ENCODE results near the gene QARS1.

Gene QARS1
- 102 to 149 (median 126) reads per million in 3 donors for total RNA-seq

DNA sequence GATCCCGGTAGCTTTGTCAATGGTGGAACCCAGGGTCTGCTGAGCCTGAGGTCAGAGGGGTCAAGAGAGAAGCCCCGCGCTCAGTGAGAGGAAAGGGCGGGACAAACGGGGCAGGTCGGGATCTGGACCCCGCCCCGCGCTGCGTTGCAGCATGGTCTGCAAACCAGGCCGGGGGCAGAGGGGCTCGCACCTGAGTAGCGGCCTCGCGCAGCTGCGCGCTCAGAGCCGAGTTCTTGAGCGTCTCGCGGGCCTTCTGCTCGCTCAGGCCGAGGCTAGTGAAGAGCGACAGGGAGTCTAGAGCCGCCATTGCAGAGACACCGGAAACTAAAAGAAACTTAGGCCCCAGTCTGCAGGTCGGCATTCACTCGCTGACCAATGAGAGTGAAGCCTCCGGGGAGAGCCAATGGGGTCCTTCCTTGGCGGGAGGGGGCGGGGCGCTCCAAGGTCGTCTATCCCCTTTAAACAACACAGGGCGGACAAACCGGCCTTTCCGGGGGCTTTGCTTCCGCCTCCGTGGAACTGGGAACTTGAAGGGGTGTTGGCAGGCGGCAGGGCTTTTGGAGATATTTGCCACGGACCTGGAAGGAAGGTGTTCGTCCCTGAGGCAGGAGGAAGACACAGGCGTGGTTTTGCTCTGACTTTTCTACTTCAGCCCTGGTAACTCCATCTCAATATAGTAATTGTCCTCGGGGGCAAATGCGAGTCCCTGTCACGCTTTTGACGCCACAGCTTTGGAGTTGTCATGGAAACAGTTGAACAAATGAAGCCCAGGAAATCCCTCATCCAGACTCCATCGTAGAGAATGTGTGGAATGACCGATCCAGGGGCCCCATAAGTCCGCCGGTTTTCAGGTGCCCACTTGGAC is at the start of gene QARS1:
TSS of gene QARS1 (minus strand) at position 331 of the 865 bp plus-strand sequence. CDS start at position 307, 24 bp downstream.
- Histone ChIP-seq H3K9me3 (ENCODE audit: control insufficient read depth, low read length) (no peaks in the 10 kb centered on the region), H3K36me3 (ENCODE audit: control insufficient read depth, insufficient read depth, low read length) (peaks cover 46% of the 10 kb centered on the region), H3K4me3 (ENCODE audit: insufficient read depth, low read depth, low read length, poor library complexity, severe bottlenecking) (peak within 1 kb of the TSS; percentile 84), H3K4me1 (ENCODE audit: control insufficient read depth, insufficient read depth, low read length, poor library complexity, severe bottlenecking) (peaks cover 11% of the 10 kb centered on the region), H3K27me3 (replicated peaks; ENCODE audit: control insufficient read depth, insufficient read depth, low read length, poor library complexity, severe bottlenecking) (no peaks in the 10 kb centered on the region), H3K27ac (ENCODE audit: insufficient read depth, low read length, poor library complexity, severe bottlenecking) (peak within 1 kb of the TSS; percentile 84)
- peak; percentile 78 to 87 (median 84) for DNase-seq

DNA sequence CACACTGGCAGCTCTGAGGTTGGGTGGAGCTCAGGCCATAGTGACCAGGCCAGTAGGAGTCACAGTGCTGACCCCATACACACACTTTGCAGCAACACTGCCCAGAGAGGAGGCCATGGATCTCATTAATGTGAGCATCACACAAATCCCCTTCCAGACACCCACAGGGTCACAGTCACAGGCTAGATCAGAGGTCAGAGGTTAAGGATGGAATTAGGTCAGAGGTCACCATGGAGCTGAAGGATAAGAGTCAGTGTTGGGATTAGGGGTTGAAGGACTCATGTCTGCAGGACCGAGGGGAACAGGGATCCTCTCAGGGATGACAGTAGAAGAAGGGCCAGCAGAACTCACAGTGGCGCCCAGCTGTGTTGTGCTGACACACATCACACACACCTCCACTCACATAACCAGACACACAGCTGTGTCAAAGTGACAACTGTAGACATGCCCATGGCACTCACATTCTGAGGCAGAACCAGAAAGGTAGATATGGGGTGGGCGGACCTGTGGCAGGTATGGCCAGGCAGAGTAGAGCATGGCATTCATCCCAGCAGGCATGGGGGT is 48.9 kb upstream of the QARS1 start:
- H3K4me3 ChIP-seq (ENCODE audit: insufficient read depth, low read depth, low read length, poor library complexity, severe bottlenecking) = no peak overlapping the region
- no peaks in the 10 kb centered on the region for H3K9me3 ChIP-seq (ENCODE audit: control insufficient read depth, low read length)
- H3K27me3 ChIP-seq (replicated peaks; ENCODE audit: control insufficient read depth, insufficient read depth, low read length, poor library complexity, severe bottlenecking) = no peaks in the 10 kb centered on the region
- no peak for DNase-seq
- no peaks in the 10 kb centered on the region for H3K36me3 ChIP-seq (ENCODE audit: control insufficient read depth, insufficient read depth, low read length)
- no peak overlapping the region for H3K27ac ChIP-seq (ENCODE audit: insufficient read depth, low read length, poor library complexity, severe bottlenecking)
- no peaks in the 10 kb centered on the region for H3K4me1 ChIP-seq (ENCODE audit: control insufficient read depth, insufficient read depth, low read length, poor library complexity, severe bottlenecking)

DNA sequence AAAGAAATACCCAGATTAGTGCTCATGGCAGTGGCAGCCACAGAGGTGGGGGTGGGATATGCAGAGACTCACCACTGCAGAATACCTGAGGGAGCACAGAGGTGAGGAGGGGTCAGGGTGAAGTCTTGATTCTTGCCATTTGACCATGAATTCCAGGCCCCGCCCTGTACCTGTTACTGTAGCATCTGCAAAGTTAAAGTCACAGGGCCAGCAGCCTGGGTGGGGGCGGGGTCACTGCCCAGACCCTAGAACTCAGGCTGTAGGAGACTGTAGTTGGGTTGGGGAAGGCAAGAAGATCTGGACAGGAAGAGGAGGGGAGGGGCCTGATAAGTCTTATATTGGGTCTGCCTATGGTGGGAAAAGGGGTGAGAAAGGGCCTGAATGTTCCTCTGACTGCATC is 47.1 kb upstream of the QARS1 start:
- Histone ChIP-seq H3K27me3 (replicated peaks; ENCODE audit: control insufficient read depth, insufficient read depth, low read length, poor library complexity, severe bottlenecking) (no peaks in the 10 kb centered on the region), H3K9me3 (ENCODE audit: control insufficient read depth, low read length) (no peaks in the 10 kb centered on the region), H3K27ac (ENCODE audit: insufficient read depth, low read length, poor library complexity, severe bottlenecking) (no peak overlapping the region), H3K4me1 (ENCODE audit: control insufficient read depth, insufficient read depth, low read length, poor library complexity, severe bottlenecking) (no peaks in the 10 kb centered on the region), H3K4me3 (ENCODE audit: insufficient read depth, low read depth, low read length, poor library complexity, severe bottlenecking) (no peak overlapping the region), H3K36me3 (ENCODE audit: control insufficient read depth, insufficient read depth, low read length) (no peaks in the 10 kb centered on the region)
- DNase-seq = no peak

DNA sequence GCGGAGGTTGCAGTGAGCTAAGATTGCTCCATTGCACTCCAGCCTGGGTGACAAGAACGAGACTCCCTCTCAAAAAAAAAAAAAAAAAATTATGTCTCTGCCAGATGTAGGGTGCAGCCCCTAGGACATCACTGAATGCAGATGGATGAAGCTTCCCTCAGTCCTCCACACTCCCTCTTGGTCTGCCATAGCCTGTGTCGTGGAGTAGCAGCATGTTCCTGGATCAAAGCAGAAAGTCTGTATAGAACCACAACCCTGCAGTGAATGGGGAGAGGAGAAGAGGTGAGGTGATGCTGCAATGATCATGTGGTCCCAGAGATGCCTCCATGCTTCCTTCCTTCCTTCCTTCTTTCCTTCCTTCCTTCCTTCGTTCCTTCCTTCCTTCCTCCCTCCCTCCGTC is 43.6 kb upstream of the QARS1 start:
- no peak overlapping the region for H3K27ac ChIP-seq (ENCODE audit: insufficient read depth, low read length, poor library complexity, severe bottlenecking)
- H3K9me3 ChIP-seq (ENCODE audit: control insufficient read depth, low read length) = no peaks in the 10 kb centered on the region
- no peak for DNase-seq

DNA sequence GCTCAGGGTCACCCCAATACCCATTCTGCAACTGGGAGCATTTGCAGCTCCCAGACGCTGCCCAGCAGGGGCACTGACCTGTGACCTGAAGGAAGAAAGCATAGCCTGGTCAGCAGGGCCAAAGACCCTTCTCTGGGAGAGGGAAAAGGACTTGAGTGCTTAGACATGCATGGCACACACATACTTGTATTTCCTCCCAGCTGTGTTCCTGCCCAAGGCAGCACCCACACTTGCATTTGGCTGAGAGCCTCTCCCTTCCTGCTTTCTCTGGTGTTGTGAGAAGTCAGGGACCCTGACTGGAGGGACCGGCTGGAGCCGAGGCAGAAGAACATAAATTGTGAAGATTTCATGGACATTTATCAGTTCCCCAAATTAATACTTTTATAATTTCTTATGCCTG is 35.5 kb upstream of the QARS1 start:
- Histone ChIP-seq H3K27ac (ENCODE audit: insufficient read depth, low read length, poor library complexity, severe bottlenecking) (no peak overlapping the region), H3K4me1 (ENCODE audit: control insufficient read depth, insufficient read depth, low read length, poor library complexity, severe bottlenecking) (no peaks in the 10 kb centered on the region), H3K4me3 (ENCODE audit: insufficient read depth, low read depth, low read length, poor library complexity, severe bottlenecking) (no peak overlapping the region), H3K9me3 (ENCODE audit: control insufficient read depth, low read length) (no peaks in the 10 kb centered on the region), H3K27me3 (replicated peaks; ENCODE audit: control insufficient read depth, insufficient read depth, low read length, poor library complexity, severe bottlenecking) (no peaks in the 10 kb centered on the region), H3K36me3 (ENCODE audit: control insufficient read depth, insufficient read depth, low read length) (no peaks in the 10 kb centered on the region)
- no peak for DNase-seq

More for the DNA sequence above, 43.6 kb upstream of the QARS1 start:
- Histone ChIP-seq H3K36me3 (ENCODE audit: control insufficient read depth, insufficient read depth, low read length) (no peaks in the 10 kb centered on the region), H3K4me3 (ENCODE audit: insufficient read depth, low read depth, low read length, poor library complexity, severe bottlenecking) (no peak overlapping the region), H3K27me3 (replicated peaks; ENCODE audit: control insufficient read depth, insufficient read depth, low read length, poor library complexity, severe bottlenecking) (no peaks in the 10 kb centered on the region), H3K4me1 (ENCODE audit: control insufficient read depth, insufficient read depth, low read length, poor library complexity, severe bottlenecking) (no peaks in the 10 kb centered on the region)

DNA sequence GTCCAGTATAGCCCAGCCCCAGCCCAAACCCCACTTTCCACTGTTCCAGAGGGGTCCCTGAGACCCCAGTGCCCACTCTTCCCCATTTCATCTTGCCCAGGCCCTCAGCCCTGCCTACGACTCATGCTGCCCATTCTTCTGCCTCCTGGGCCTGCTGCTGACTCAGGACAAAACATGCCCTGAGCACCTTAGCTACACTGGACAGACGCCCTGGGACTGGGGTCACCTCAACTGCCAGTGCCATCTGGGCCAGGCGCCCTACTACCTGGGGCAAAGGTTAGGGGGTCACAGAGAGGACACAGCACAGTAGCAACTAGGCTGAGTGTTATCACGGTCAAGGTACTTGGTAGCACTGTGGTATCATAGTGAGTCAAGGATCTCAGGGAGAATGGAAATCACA is 30.9 kb upstream of the QARS1 start:
- no peaks in the 10 kb centered on the region for H3K36me3 ChIP-seq (ENCODE audit: control insufficient read depth, insufficient read depth, low read length)
- H3K4me1 ChIP-seq (ENCODE audit: control insufficient read depth, insufficient read depth, low read length, poor library complexity, severe bottlenecking) = no peaks in the 10 kb centered on the region
- H3K27ac ChIP-seq (ENCODE audit: insufficient read depth, low read length, poor library complexity, severe bottlenecking) = no peak overlapping the region
- no peaks in the 10 kb centered on the region for H3K9me3 ChIP-seq (ENCODE audit: control insufficient read depth, low read length)
- DNase-seq = no peak
- H3K27me3 ChIP-seq (replicated peaks; ENCODE audit: control insufficient read depth, insufficient read depth, low read length, poor library complexity, severe bottlenecking) = no peaks in the 10 kb centered on the region
- no peak overlapping the region for H3K4me3 ChIP-seq (ENCODE audit: insufficient read depth, low read depth, low read length, poor library complexity, severe bottlenecking)

DNA sequence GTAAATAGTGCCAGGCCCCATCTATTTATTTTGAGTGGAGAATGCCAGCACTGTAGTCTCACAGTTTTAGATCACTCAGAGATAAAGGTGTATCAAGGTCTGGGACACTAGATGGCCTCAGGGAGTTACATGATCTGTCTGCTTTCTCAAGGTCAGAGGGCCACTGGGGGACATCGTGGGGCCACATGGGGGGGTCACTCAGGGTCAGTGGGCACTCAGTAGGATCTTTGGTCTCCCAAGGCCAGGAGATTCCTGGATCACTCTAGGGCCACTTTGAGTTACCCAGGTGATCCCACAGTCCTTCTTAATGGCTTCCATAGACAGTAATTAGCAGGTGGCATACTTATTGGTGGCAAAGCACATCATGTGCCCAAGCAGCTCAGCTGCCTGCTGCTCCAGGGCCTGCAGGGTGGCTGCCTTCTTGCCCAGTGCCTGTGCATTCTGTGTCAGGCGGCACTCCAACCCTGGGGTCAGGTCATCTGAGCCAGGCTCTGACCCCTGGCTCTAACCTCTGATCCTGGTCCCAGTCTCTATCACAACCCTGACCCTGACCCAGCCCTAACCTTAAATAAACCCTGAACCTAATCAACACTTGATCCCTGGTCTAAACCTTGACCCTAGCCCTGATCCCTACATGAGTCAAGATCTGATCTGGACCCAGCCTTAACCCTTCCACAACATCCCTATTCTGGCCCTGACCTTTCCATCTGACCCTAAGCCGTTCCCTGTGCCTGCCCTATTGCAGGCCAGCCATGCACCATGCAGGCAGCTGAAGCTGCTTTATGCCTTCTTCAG is 30.1 kb upstream of the QARS1 start:
- no peak overlapping the region for H3K4me3 ChIP-seq (ENCODE audit: insufficient read depth, low read depth, low read length, poor library complexity, severe bottlenecking)

DNA sequence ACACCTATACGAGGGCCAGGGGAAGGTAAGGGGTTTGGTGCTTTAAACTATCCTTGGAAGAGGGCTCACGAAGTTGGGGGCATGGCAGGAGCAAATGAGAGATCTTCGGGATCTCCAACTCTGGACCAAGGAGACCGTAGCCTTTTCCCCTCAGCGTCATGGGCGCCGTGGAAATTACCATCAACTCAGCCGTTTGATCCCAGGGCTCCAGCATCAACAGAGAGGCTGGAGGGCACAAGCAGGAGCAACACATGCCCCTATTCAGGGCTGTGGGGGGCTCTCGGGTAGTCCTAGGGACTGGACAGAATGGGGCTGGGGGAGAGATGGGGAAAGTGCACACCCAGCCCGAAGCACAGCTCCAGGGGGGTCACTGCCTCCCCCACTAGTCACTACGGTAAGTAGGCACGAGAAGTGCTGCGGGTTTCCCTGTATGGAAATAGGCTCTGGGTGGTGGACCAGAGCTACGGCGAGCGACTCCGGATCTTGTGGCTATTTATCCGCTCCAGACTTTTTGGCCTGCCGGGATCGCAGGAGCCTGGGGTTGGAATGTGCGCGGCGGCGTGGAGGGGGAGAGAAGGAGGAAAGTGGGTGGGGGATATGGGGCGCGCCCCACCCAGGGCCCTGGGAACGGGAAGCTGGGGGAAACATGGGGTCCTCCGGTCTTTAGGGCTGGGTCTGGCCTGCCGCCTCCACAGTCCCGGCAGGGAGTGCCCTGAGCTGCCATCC is 28.8 kb upstream of the QARS1 start:
- Histone ChIP-seq H3K9me3 (ENCODE audit: control insufficient read depth, low read length) (no peaks in the 10 kb centered on the region), H3K27me3 (replicated peaks; ENCODE audit: control insufficient read depth, insufficient read depth, low read length, poor library complexity, severe bottlenecking) (no peaks in the 10 kb centered on the region), H3K27ac (ENCODE audit: insufficient read depth, low read length, poor library complexity, severe bottlenecking) (no peak overlapping the region), H3K4me3 (ENCODE audit: insufficient read depth, low read depth, low read length, poor library complexity, severe bottlenecking) (no peak overlapping the region), H3K4me1 (ENCODE audit: control insufficient read depth, insufficient read depth, low read length, poor library complexity, severe bottlenecking) (no peaks in the 10 kb centered on the region), H3K36me3 (ENCODE audit: control insufficient read depth, insufficient read depth, low read length) (no peaks in the 10 kb centered on the region)
- no peak for DNase-seq

More for the DNA sequence above, 30.1 kb upstream of the QARS1 start:
- no peaks in the 10 kb centered on the region for H3K36me3 ChIP-seq (ENCODE audit: control insufficient read depth, insufficient read depth, low read length)
- no peaks in the 10 kb centered on the region for H3K9me3 ChIP-seq (ENCODE audit: control insufficient read depth, low read length)
- H3K27ac ChIP-seq (ENCODE audit: insufficient read depth, low read length, poor library complexity, severe bottlenecking) = no peak overlapping the region
- no peaks in the 10 kb centered on the region for H3K27me3 ChIP-seq (replicated peaks; ENCODE audit: control insufficient read depth, insufficient read depth, low read length, poor library complexity, severe bottlenecking)
- H3K4me1 ChIP-seq (ENCODE audit: control insufficient read depth, insufficient read depth, low read length, poor library complexity, severe bottlenecking) = no peaks in the 10 kb centered on the region
- no peak for DNase-seq

DNA sequence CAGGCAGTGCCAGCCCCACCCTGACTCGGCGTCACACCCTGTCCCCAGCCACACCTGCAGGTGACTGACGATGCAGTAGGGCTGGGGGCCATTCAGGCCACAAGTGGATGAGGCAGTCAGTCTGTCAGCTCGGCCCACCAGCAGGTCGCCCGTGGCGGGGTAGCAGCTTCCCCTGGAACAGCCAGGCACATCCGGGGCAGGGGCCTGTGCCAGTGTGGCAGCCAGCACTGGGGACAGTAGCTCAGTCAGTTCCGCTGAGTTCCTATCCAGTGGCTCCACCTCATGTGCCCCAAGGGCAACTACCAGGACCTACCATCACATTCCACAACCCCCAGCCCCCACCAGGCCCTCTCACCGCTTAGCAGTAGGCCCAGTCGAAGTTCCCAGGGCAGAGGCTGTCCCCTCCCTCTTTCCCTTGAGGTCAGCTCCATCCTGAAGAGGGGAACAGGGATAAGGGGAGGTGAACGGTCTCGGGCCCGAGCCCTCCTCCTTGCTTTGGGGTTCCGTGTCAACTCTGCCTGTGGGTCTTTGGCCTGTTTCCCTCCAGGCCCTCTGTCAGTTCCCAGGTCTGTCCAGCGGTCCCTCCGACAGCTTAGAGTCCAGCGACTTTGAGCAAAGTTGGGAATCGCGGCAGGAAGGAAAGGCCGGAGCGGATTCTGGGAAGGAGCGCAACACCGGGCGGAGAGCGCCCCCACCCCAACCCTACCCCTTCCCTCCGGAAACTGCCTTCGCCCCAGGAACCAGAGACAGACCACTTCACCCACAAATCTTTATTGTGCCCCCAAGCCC is 28.1 kb upstream of the QARS1 start, which contains the start of gene LAMB2:
TSS of gene LAMB2 (minus strand) at position 614 of the 789 bp plus-strand sequence. CDS start at position 431, 183 bp downstream.
- no peak within 1 kb of the TSS for H3K27ac ChIP-seq (ENCODE audit: insufficient read depth, low read length, poor library complexity, severe bottlenecking)
- H3K4me3 ChIP-seq (ENCODE audit: insufficient read depth, low read depth, low read length, poor library complexity, severe bottlenecking) = no peak within 1 kb of the TSS
- no peaks in the 10 kb centered on the region for H3K36me3 ChIP-seq (ENCODE audit: control insufficient read depth, insufficient read depth, low read length)
- H3K9me3 ChIP-seq (ENCODE audit: control insufficient read depth, low read length) = no peaks in the 10 kb centered on the region
- no peaks in the 10 kb centered on the region for H3K4me1 ChIP-seq (ENCODE audit: control insufficient read depth, insufficient read depth, low read length, poor library complexity, severe bottlenecking)
- no peak for DNase-seq
- no peaks in the 10 kb centered on the region for H3K27me3 ChIP-seq (replicated peaks; ENCODE audit: control insufficient read depth, insufficient read depth, low read length, poor library complexity, severe bottlenecking)
